GM21390 (cell line): ENCODE results near the gene DYNC2H1.
"Not testable (repeated sequence)": the region's sequence is repeated elsewhere in the genome, so short reads cannot be mapped to it uniquely, and the experiment has no call there.

ENCODE experiments used
- ATAC-seq: cut with Tn5 transposase; IDR thresholded peaks from one replicate; pipeline ENCODE4 v1.9.1; 2021; ENCODE audit not compliant: unreplicated experiment

DYNC2H1 gene

DNA sequence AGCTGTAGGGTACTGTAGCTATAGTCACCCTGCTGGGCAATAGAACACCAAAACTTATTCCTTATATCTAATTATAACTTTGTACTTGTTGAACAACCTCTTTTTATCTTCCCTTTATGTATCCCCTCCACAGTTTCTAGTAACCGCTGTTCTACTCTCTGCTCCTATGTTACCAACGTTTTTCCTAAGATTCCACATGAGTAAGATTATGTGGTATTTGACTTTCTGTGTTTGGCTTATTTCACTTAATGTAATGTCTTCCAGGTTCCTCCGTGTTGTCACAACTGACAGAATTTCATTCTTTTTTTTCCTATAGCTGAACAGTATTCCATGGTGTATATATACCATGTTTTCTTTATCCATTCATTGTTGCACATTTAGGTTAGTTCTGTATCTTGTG, 258.4 kb downstream of the DYNC2H1 start:
- ATAC-seq: no peak

DNA sequence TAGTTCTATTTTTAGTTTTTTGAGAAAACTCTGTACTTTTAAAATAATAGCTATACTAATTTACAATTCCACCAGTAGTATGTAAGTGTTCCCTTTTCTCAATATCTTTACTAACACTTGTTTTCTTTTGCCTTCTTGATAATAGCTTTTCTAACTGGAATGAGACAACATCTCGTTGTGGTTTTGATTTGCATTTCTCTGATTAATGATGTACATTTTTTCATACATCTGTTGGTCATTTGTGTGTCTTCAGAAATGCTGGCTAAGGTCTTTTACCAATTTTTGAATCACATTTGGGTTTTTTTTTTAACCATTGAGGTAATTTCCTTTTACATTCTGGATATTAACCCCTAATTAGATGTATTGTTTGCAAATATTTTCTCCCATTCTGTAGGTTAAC, 258.9 kb downstream of the DYNC2H1 start:
- no peak for ATAC-seq

DNA sequence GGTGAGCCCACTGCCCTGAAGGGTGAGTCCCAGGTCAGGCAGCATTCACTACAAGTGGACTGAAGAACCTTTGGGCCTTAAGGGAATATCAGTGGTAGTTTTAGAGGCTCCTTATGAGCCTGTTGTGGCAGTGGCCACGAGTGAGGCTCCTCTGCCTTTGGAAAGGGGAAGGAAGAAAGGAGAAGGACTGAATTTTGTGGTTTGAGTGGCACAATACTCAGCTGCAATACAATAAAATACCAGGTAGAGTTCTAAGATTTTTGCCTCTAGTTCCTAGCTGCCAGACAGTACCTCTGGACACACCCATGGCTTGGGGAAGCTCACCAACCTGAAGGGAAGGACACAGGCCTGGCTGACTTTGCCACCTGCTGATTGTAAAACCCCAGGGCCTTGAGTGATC, 260.9 kb downstream of the DYNC2H1 start:
- ATAC-seq: no peak

DNA sequence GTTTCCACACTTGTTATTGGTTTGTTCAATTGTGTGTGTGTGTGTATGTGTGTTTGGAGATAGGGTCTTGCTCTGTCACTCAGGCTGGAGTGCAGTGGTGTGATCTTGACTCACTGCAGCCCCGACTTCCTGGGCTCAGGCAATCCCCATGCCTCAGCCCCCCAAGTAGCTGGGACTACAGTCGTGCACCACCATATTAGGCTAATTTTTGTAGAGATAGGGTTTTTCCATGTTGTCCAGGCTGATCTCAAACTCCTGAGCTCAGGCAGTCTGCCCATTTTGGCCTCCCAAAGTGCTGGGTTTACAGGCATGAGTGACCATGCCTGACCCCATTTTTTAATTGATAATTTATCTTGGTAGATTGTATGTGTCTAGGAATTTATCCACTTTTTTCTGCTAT, 263.7 kb downstream of the DYNC2H1 start:
- no peak for ATAC-seq

DNA sequence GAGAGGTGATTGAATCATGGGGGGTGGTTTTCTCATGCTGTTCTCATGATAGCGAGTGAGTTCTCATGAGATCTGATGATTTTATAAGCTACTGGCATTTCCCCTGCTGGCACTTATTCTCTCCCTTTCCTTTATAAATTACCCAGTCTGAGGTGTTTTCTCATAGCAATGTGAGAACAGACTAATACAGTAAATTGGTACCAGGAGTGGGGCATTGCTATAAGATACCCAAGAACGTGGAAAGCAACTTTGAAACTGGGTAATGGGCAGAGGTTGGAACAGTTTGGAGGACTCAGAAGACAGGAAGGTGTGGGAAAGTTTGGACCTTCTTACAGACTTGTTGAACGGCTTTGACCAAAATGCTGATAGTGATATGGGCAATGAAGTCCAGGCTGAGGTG, 265.0 kb downstream of the DYNC2H1 start:
- ATAC-seq: not testable (repeated sequence)

DNA sequence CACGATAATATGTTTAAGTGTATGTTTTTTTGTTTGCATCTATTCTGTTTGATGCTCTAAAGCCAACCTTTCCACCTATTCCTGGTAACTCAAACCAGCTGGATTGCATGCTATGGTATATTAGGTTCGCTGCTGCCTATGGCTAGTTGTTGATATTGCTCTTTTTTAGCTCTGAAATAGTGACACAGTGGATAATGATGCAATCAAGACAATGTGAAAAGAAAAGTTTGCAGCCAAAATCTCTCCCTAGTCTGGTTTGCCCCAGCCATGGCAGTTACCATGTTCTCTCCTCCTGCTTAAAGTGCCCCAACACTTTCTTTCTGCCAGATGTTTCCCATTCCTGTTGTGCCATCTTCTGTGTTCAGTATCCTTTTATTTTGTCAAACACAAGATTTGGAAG, 269.7 kb downstream of the DYNC2H1 start:
- no peak for ATAC-seq

DNA sequence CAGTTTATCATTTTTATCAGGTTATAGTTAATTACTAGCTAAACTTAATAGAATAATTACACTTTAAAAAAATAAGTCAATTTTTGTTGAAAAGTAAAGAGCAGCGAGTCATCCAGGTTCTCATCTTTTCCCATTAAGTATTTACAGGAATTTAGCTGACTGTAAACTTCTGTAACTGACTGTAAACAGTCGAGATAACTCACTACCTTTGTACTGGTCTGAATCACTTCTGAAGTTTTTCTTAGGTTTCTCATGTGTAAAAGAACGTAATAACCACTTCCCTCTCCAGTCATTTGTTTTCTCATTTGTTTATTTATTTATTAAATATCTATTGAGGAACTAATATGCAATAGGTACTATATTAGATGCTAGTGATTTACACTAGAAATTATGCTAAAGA, 270.8 kb downstream of the DYNC2H1 start:
- ATAC-seq: no peak

DNA sequence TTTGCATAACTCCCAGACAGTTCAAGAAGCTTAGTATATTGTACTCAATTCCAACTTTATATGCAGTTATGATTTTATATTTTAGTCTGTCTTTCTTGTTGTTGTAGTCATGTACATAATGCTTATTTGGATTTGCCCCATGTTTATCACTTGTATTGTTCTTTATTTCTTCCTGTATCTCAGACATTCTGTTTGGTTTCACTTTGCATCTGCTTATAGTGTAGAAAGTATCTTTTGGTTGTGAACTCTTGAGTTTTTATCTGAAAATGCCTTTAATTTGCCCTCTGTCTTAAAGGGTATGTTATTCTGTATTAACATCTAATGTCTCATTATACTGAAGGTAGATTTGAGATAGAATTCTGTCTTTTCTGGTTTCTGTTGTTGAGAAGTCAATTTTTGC, 275.4 kb downstream of the DYNC2H1 start:
- no peak for ATAC-seq

DNA sequence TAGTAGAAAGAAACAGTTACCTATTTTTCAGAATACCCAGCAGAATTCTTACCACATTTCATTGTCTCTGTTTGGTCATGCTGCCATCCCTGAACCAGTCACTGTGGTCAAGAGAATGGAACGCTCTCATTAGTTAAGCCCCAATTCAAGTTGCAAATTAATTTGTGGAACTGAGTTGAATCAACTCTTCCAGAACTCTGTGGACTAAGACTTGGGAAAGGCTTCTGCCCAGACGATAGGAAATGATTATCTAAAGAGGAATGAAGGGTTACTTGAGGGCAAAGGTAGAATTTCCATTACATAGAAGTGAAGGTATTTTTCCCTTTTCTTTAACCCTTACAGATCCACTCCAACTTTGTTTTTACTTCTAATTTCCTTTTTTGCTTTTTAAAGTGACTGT, 286.4 kb downstream of the DYNC2H1 start:
- no peak for ATAC-seq

DNA sequence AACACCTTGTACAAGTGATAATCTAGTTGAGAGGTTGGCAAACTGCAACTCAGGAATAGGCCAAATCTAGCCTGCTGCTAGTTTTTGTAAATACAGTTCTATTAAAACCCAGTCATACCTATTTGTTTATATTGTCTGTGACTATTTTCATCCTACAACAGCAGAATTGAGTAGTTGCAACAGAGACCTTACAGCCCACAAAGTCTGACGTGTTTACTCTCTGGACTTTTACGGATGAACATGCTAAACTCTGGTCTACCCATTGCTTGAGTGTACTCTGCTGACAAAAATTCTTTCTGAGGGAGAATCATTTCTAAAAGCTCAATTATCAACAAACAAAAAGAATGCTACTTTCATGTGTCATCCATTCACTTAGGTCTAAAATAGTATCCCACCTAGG, 287.0 kb downstream of the DYNC2H1 start:
- ATAC-seq: no peak

DNA sequence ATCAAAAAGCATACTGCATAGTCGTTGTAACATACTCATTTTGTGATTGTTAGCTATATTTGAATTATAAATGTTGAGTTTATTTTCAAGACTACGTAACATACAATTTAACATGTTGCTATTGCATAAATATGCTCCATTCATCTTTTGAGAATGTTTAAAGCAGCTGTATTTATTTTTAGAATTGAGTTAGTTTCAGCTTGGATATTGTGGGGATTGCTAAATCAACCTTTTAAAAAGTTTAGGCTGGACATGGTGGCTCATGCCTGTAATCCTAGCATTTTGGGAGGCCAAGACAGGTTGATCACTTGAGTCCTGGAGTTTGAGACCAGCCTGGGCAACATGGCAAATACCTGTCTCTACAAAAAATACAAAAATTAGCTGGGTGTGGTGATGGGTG, 288.1 kb downstream of the DYNC2H1 start:
- no peak for ATAC-seq

DNA sequence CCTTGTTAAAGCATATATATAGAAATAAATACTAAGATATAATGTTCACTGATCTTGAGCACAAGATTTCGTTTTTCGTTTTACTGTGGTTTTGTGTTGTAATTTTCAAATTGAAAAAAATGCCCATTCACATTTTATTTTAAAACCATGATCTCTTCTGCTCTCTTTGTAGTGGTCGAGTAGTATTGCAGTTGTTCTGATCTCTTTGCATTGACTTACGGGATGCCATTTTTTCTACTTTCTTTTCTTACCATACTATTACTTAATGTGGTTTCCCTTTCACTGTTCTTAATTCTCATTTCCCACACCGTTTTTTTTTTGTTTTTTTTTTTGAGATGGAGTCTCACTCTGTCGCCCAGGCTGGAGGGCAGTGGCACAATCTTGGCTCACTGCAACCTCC, 289.6 kb downstream of the DYNC2H1 start:
- ATAC-seq: no peak

DNA sequence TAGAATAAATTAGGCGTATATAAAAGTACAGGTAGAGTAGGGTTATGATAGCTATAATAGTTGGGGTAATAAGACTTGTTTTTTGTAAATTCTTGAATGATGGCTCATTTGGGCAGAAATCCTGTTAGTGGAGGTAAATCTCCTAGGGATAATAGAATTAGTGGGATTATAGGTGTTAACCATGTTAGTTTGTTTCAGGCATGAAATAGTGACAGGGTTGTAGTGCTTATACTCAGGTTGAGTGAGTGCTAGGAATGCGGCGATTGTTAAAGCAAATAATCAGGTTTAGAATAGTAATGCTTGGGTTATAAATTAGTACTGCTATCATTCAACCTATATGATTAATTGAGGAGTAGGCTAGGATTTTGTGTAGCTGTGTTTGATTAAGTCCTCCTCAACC, 297.1 kb downstream of the DYNC2H1 start:
- ATAC-seq: no peak

DNA sequence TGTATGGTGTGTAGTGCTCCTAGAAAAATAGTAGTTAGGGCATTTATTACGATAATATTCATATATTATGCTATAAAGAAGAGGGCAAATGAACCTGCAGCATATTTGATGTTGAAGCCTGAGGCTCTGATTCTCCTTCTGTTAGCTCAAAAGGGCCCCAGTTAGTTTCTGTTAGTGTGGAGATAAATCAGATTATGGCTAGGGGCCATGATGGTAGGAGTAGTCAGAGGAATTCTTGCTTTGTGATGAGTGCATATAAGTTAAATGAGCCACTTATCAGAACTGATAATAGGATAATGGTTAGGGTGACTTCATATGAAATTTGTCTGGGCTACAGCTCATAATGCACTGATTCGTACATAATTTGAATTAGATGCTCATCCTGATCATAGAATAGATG, 298.4 kb downstream of the DYNC2H1 start:
- no peak for ATAC-seq

DNA sequence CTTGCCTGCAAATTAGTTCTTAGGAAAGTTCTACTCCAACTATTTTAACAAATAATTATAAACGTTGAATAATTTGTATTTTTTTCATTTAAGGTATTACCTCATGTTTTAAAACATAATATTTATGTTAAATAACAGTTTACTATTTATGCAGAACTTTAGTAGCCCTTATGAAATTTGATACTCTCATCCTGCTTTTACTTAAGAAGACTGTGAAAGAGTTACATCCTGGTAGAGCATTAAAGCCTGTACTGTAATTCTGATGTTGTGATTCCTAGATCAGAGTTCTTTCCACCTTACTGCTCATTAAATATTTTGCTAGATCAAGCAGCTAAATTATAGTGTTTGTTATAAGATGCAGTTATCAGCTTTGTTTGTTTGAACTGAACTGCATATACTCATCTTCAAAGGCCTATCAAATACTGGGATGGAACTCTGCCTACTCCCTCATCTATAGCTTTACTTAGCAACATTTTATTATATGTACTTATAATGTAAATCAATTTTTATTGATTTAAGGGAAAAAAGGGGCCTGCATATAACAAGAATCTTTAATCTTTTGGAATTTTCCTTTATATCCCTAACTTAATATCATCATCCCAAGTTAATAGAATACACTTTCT, 304.2 kb downstream of the DYNC2H1 start:
- no peak for ATAC-seq

DNA sequence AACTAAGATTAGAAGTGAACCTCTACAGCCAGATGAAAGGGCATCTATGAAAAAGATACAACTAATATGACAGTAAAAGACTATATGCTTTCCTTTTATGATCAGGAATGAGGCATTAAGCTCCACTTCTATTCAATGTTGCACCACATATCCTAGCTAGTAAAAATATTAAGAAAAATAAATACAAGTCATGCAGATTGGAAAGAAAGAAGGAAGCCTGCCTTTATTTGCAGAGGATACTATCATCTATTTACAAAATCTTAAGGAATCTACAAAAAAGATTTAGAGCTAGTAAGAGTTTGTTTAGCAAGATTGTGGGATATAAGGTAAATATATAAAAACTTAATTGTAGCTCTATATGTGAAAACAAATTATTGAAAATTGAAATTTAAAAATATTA, 308.8 kb downstream of the DYNC2H1 start:
- ATAC-seq: no peak

DNA sequence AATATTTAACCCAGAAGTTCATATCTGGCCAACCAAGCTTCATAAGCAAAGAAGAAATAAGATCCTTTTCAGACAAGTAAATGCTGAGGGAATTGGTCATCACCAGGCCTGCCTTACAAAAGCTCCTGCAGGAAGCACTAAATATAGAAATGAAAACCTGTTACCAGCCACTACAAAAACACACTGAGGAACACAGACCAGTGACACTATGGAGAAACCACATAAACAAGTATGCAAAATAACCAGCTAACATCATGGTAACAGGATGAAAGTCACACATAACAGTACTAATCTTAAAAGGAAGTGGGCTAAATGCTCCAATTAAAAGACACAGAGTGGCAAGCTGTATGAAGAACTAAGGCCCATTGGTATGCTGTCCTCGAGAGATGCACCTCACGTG, 311.4 kb downstream of the DYNC2H1 start:
- no peak for ATAC-seq

DNA sequence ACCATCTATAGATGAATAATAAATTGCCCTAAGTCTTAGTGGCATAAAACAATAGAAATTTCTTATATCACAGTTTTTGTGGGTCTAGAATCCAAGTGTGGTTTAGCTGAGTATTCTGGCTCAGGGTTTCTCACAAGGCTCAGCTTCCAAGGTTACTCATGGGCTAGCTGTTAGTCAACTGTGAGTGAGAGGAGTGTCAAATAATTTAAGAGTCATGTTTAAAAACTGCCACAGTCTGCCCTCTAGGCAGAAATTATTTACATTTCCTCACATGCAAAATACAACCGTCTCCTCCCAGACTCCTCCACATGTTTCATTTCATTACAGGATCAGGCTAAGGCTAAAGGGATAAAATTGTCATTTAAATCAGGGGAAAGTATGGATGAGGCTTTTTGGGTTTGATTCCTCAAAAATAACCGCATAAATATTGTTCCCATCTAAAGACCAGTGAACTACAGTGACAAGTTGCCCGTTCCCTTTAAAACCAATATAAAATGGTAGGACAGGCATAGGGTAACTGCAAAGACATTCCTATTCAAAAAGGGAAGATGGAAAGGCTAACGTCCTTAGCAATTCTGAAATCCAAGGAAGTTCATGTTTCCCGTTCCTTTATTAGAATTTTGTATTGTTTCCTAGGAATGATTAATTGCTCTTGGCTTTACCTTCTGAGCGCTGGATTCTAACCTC, 324.3 kb downstream of the DYNC2H1 start:
- no peak for ATAC-seq

DNA sequence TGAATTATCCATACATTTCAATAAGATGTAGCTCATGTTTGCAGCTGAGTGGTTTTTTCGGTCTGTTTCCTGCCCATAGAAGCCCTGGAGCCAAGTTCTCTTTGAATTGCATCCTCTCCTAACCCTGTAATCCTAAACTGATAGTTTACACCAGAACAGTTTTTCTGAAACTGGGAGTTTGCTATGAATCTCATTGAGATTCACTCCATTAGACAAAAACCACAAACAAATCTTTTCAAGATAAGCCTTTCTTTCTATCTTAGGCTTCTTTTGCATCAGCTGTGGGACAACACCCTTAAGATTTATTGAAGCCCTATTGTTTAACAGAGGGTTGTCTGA, 324.8 kb downstream of the DYNC2H1 start:
- ATAC-seq: no peak

DNA sequence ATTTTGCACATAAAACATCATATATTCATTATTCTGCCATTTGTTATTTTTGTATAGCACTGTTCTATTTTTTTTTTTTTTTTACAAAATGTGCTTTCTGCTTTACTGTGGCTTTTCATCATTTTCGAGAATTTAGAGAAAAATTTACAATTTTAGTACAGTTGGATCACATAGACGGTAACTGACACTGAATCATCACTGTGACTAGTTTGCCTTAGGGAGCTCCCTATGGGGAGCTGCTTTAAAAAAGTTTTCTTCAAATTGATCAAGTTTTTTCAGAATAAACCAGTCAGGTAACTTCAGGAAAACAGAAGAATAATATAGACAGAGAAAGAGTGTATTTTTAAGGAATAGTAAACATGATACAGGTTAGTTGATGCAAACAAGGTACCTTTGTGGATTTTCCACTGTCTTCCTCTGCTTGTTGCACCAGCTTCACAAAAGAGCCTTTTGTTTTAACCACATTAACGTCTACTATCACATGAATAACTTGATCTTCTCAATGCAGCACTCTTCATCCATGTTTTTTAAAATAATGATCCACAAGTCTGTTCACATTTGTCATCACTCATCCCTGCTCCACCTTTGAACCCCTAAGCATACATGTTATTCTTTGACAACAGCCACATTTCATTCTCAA, 327.0 kb downstream of the DYNC2H1 start:
- ATAC-seq: no peak

DNA sequence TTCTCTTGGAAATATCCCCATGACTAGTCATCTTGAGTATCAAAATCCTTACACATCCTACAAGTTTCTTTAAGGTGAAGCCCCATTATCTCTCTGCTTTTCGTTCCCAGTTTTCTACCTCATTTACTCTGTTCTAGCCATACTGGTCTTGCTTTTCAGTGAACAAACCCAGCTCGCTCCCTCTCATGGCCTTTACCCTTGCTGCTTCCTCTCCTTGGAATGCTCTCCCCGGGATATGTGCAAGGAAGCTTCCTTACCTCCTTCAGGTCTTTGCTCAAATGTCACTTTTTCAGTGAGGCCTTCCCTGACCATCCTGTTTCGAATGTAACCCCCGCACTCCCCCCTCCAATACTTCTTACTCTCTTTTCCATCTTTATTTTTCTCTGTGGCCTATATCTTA, 331.8 kb downstream of the DYNC2H1 start:
- no peak for ATAC-seq

DNA sequence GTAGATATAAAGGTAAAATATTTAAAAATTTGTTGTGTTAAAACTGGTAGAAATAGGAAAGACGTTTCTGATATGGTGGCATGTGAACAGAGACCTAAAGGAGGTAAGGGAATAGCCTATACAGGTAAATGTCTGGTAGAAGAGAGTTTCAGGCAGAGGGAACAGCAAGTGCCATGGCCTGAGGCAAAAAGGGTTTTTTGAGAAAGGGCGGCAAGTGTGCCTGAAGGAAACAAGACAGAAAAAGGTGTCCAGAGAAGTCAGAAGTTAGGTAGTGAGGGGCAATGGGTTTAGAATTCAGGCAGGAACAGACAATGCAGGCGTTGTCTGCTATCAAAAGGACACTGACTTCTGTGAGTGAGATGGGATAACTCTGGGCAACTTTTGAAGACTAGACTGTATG, 339.7 kb downstream of the DYNC2H1 start:
- no peak for ATAC-seq

DNA sequence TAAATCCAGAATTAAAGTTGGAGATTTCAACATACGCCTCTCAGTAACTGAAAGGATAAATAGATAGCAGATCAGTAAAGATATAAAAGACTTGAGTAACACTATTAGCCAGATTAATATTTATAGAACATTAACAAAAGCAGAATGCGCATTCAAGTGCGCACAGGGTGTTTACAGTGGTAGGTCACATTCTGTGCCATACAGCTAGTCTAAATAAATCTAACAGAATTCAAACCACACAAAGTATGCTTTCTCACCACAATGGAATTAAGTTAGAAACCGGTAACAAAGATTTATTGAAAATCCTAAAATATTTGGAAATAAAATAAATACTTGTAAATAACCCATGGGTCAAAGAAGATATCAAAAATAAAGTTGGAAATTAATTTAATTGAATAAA, 341.0 kb downstream of the DYNC2H1 start:
- no peak for ATAC-seq
